Measurements from ENCODE around the gene CARMIL1.

DNA sequence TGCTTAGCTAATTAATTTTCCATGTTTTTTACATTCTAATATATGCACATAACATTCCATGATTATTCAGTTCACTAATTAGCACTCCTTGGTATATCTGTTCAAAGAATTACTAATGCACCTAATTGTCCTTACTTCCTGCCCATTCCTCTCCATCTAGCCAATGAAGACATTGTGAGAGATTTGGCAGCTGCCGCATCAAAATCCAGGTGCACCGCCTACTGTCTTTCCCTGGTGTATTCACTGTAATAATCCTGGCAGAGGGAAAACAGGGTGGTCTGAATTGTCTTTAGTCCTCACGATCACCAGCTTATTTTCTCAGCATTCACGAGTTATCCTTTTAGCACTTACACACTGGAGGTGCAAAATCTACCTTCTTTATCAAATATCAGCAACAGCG, 311.8 kb downstream of the CARMIL1 start:
- TF ChIP-seq POLR2A (IDR thresholded peaks at IDR 0.05) = no peak
- TF ChIP-seq, protein P1, sequence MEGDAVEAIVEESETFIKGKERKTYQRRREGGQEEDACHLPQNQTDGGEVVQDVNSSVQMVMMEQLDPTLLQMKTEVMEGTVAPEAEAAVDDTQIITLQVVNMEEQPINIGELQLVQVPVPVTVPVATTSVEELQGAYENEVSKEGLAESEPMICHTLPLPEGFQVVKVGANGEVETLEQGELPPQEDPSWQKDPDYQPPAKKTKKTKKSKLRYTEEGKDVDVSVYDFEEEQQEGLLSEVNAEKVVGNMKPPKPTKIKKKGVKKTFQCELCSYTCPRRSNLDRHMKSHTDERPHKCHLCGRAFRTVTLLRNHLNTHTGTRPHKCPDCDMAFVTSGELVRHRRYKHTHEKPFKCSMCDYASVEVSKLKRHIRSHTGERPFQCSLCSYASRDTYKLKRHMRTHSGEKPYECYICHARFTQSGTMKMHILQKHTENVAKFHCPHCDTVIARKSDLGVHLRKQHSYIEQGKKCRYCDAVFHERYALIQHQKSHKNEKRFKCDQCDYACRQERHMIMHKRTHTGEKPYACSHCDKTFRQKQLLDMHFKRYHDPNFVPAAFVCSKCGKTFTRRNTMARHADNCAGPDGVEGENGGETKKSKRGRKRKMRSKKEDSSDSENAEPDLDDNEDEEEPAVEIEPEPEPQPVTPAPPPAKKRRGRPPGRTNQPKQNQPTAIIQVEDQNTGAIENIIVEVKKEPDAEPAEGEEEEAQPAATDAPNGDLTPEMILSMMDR (IDR thresholded peaks at IDR 0.05) = no peak
